HCT116 (cell line): ENCODE results near the gene FRRS1L. TPM values are rescaled to one million over a fixed set of nuclear protein-coding genes. Genes with fewer than 3 reads are reported as not detected.

Source experiments
- ATAC-seq: fragments of 200-7000 bp; cut with Tn5 transposase; 2 replicates; pipeline ENCODE4 v1.9.1; 2020; ENCODE audit warnings: mild to moderate bottlenecking, moderate library complexity
- BruUV-seq: library from RNA; stranded (reverse); fragments of 400-500 nt; replicated peaks from 2 replicates; lab custom pipeline; 2021; lab: Mats Ljungman, UMichigan
- CTCF ChIA-PET: fragments of 300-600 bp; sonication (Branson Sonifier 250); formaldehyde crosslinking; loops from one replicate; lab custom pipeline; 2021; ENCODE audit warnings: antibody characterized with exemption; lab: Charles Lee
- POLR2A ChIA-PET: fragments of 300-600, 350-600 bp; sonication (Branson Sonifier 250); formaldehyde crosslinking; loops from one replicate; lab custom pipeline; 2021; ENCODE audit warnings: antibody characterized with exemption; lab: Charles Lee
- RAD21 ChIA-PET, 2 experiments: fragments of 300-600 bp; sonication (Branson Sonifier 250); formaldehyde crosslinking; loops; one replicate each; lab custom pipeline; 2023; ENCODE audit warnings: low total read pairs in 2 of 2; ENCODE audit not compliant: uncharacterized antibody in 2 of 2, unreplicated experiment in 2 of 2, low non-redundant PET in 1 of 2; lab: Charles Lee
- DNase-seq: peaks from one replicate; pipeline ENCODE4 v3.0.0-alpha.2; 2010; ENCODE audit warnings: low read depth, low spot score
- H2AFZ ChIP-seq: fragments of 200-600 bp; shearing (Covaris generic), sonication (generic); 2 replicates; pipeline ENCODE4 v1.6.1; 2017; ENCODE audit warnings: low read depth, mixed run types, mixed read lengths, antibody characterized with exemption, low read length; ENCODE audit not compliant: poor library complexity, severe bottlenecking
- H3K27ac ChIP-seq: 2 replicates; pipeline ENCODE4 v1.5.1; 2012; ENCODE audit warnings: low read depth, low read length
- H3K27me3 ChIP-seq: fragments of 200-600 bp; sonication (generic); 2 replicates; pipeline ENCODE4 v1.6.1; 2016; ENCODE audit warnings: mixed run types, low read length, mixed read lengths; ENCODE audit not compliant: insufficient read depth
- H3K36me3 ChIP-seq, 2 experiments: fragments of 200-500 bp in 1 of 2; fragments of 200-600 bp in 1 of 2; sonication (Bioruptor generic) in 1 of 2; sonication (generic) in 1 of 2; 2 replicates each; pipeline versions ENCODE4 v1.5.1 to v1.6.1; 2014 to 2016; ENCODE audit warnings: low read length in 2 of 2, inconsistent platforms in 1 of 2, mixed read lengths in 1 of 2, mixed run types in 1 of 2; ENCODE audit not compliant: insufficient read depth in 2 of 2, control insufficient read depth in 1 of 2
- H3K4me1 ChIP-seq, 2 experiments: fragments of 200-600 bp in 1 of 2; sonication (generic) in 1 of 2; 2 replicates each; pipeline versions ENCODE4 v1.5.1 to v1.6.1; 2012 to 2017; ENCODE audit warnings: low read length in 2 of 2, inconsistent platforms in 1 of 2, mild to moderate bottlenecking in 1 of 2, mixed read lengths in 1 of 2, mixed run types in 1 of 2, moderate library complexity in 1 of 2; ENCODE audit not compliant: insufficient read depth in 2 of 2, control insufficient read depth in 1 of 2
- H3K4me2 ChIP-seq: fragments of 200-600 bp; sonication (generic); 2 replicates; pipeline ENCODE4 v1.6.1; 2017; ENCODE audit warnings: mixed run types, low read length, mixed read lengths
- H3K4me3 ChIP-seq, 2 experiments: fragments of 200-600 bp in 1 of 2; sonication (generic) in 1 of 2; replicated peaks in 1 of 2; 2 replicates each; pipeline ENCODE4 v1.5.1; 2011 to 2016; ENCODE audit warnings: low read length in 2 of 2, control low read depth in 1 of 2, low read depth in 1 of 2, mild to moderate bottlenecking in 1 of 2, mixed read lengths in 1 of 2, mixed run types in 1 of 2
- H3K79me2 ChIP-seq: fragments of 200-600 bp; sonication (generic); 2 replicates; pipeline ENCODE4 v1.6.1; 2017; ENCODE audit warnings: mild to moderate bottlenecking, mixed run types, low read length, moderate library complexity, mixed read lengths; ENCODE audit not compliant: insufficient read depth
- H3K9ac ChIP-seq: fragments of 200-600 bp; sonication (generic); 2 replicates; pipeline ENCODE4 v1.6.1; 2016; ENCODE audit warnings: low read length, mixed read lengths
- H3K9me2 ChIP-seq: fragments of 200-600 bp; sonication (generic), shearing (Covaris generic); 2 replicates; pipeline ENCODE4 v1.6.1; 2017; ENCODE audit warnings: mixed run types, mild to moderate bottlenecking, moderate library complexity; ENCODE audit not compliant: insufficient read depth
- H3K9me3 ChIP-seq, 2 experiments: fragments of 200-500 bp in 1 of 2; fragments of 200-600 bp in 1 of 2; sonication (Bioruptor generic) in 1 of 2; sonication (generic) in 1 of 2; 2 replicates each; pipeline ENCODE4 v1.6.1; 2014 to 2017; ENCODE audit warnings: low read length in 2 of 2, mixed read lengths in 2 of 2, inconsistent platforms in 1 of 2, low read depth in 1 of 2, mild to moderate bottlenecking in 1 of 2, mixed run types in 1 of 2, moderate library complexity in 1 of 2; ENCODE audit not compliant: control insufficient read depth in 1 of 2, insufficient read depth in 1 of 2
- H4K20me1 ChIP-seq: fragments of 200-600 bp; sonication (generic), shearing (Covaris generic); 2 replicates; pipeline ENCODE4 v1.6.1; 2017; ENCODE audit warnings: mixed run types, mild to moderate bottlenecking, moderate library complexity; ENCODE audit not compliant: insufficient read depth
- ATF3 ChIP-seq: IDR thresholded peaks from 2 replicates; pipeline ENCODE4 v1.6.1; 2012
- CEBPB ChIP-seq: IDR thresholded peaks from 2 replicates; pipeline ENCODE4 v1.6.1; 2012; ENCODE audit warnings: low read depth
- EGR1 ChIP-seq: IDR thresholded peaks from 2 replicates; pipeline ENCODE4 v1.6.1; 2012; ENCODE audit warnings: low read depth
- ELF1 ChIP-seq: IDR thresholded peaks from 2 replicates; pipeline ENCODE4 v1.6.1; 2012; ENCODE audit warnings: low read depth, borderline replicate concordance
- FOSL1 ChIP-seq: IDR thresholded peaks from 2 replicates; pipeline ENCODE4 v1.6.1; 2012; ENCODE audit warnings: low read depth
- POLR2AphosphoS5 ChIP-seq: IDR thresholded peaks from 2 replicates; pipeline ENCODE4 v1.6.1; 2011; ENCODE audit warnings: mild to moderate bottlenecking, low read depth, low read length, moderate library complexity
- RAD21 ChIP-seq: IDR thresholded peaks from 2 replicates; pipeline ENCODE4 v1.6.1; 2012; ENCODE audit warnings: low read depth, mild to moderate bottlenecking
- SIN3A ChIP-seq: IDR thresholded peaks from 2 replicates; pipeline ENCODE4 v1.6.1; 2012; ENCODE audit warnings: low read depth
- SP1 ChIP-seq: IDR thresholded peaks from 2 replicates; pipeline ENCODE4 v1.6.1; 2012; ENCODE audit warnings: low read depth
- SRF ChIP-seq: IDR thresholded peaks from 2 replicates; pipeline ENCODE4 v1.6.1; 2012; ENCODE audit warnings: low read depth
- YY1 ChIP-seq: IDR thresholded peaks from 2 replicates; pipeline ENCODE4 v1.6.1; 2011; ENCODE audit warnings: low read length, low read depth, moderate library complexity, mild to moderate bottlenecking; ENCODE audit not compliant: insufficient replicate concordance; ENCODE audit errors: extremely low read depth
- ZBTB33 ChIP-seq: IDR thresholded peaks from 2 replicates; pipeline ENCODE4 v1.6.1; 2011; ENCODE audit warnings: mild to moderate bottlenecking, low read length, moderate library complexity; ENCODE audit not compliant: insufficient replicate concordance; ENCODE audit errors: extremely low read depth
- intact Hi-C: fragments of 100-400 bp; cut with micrococcal nuclease; formaldehyde crosslinking; loops from 2 replicates; pipeline ENCODE4 v1.10.0; 2022
- total RNA-seq: library from RNA; stranded (reverse); gene quantifications from one replicate; pipeline ENCODE4 v1.2.1, GENCODE V29; 2021; ENCODE audit not compliant: unreplicated experiment

The FRRS1L gene
- total RNA-seq, 1 experiment from 2014 or later, result not detected

- TF ChIP-seq ATF3 (no peak), FOSL1 (no peak), EGR1 (no peak), CEBPB (no peak), ELF1 (no peak), SP1 (no peak)
- no peak overlapping the region for H3K4me2 ChIP-seq
- RAD21 ChIA-PET, result no interaction called here
- H3K79me2 ChIP-seq, result no peaks in the 10 kb centered on the region
- BruUV-seq, result no TSS peak
- no peaks in the 10 kb centered on the region for H4K20me1 ChIP-seq
- H2AFZ ChIP-seq, result no peak overlapping the region
- no peak overlapping the region for H3K27ac ChIP-seq
- no peaks in the 10 kb centered on the region for H3K27me3 ChIP-seq
- intact Hi-C loops, result no loop called here
- peaks cover 0 to 10% of the 10 kb centered on the region in 2 experiments; a peak in 1 of 4 replicates for H3K4me1 ChIP-seq
- no peaks in the 10 kb centered on the region for H3K9me2 ChIP-seq
- DNase-seq, result no peak
- POLR2A ChIA-PET, result no interaction called here
- no peak for ATAC-seq
- H3K36me3 ChIP-seq, result no peaks in the 10 kb centered on the region
- no peak overlapping the region for H3K4me3 ChIP-seq
- no peaks in the 10 kb centered on the region for H3K9me3 ChIP-seq
- CTCF ChIA-PET, result no interaction called here
- no peak overlapping the region for H3K9ac ChIP-seq
Measured at GRCh38 chr9:109186857-109187520, 19.9 kb upstream of the FRRS1L start.

- H3K36me3 ChIP-seq, result no peaks in the 10 kb centered on the region
- CTCF ChIA-PET, result interaction anchor here (0.7 to 2.1 kb wide), 27 partner anchors 9 to 287 kb away, joined by 3 to 18 read pairs (median 4); partner anchors contain the start of gene EPB41L4B
- peaks cover 0 to 10% of the 10 kb centered on the region in 2 experiments; a peak in 1 of 4 replicates for H3K4me1 ChIP-seq
- H4K20me1 ChIP-seq, result no peaks in the 10 kb centered on the region
- POLR2A ChIA-PET, result interaction anchor here (1.5 kb wide), 1 partner anchor 171 kb away, joined by 3 read pairs; no protein-coding TSS in a partner anchor
- ATAC-seq (peak; percentile 93), DNase-seq (peak; percentile 47)
- no peak overlapping the region for H3K27ac ChIP-seq
- RAD21 ChIA-PET, result interaction anchor here in 1 of 2 experiments (0.6 to 1.0 kb wide), 2 partner anchors 133 to 145 kb away, joined by 3 to 5 read pairs; no protein-coding TSS in a partner anchor
- BruUV-seq, result no TSS peak
- H3K27me3 ChIP-seq, result no peaks in the 10 kb centered on the region
- H3K4me2 ChIP-seq, result no peak overlapping the region; the same call in 1 of the 2 replicates
- H2AFZ ChIP-seq, result peak overlapping the region; percentile 38
- no peaks in the 10 kb centered on the region for H3K9me2 ChIP-seq
- H3K9me3 ChIP-seq, result no peaks in the 10 kb centered on the region
- no peak overlapping the region for H3K9ac ChIP-seq
- H3K79me2 ChIP-seq, result no peaks in the 10 kb centered on the region
- intact Hi-C loops, result loop anchor here (2.0 kb wide), 1 partner anchor 138 kb away; the partner anchor contains the start of gene EPB41L4B
- no peak overlapping the region for H3K4me3 ChIP-seq
- no peak for TF ChIP-seq ELF1
- TF ChIP-seq POLR2AphosphoS5, result no peak
- peak; percentile 43 for TF ChIP-seq RAD21
- TF ChIP-seq FOSL1, result no peak
- no peak for TF ChIP-seq YY1
- TF ChIP-seq ATF3, result no peak
- TF ChIP-seq SRF, result no peak
- no peak for TF ChIP-seq ZBTB33
- no peak for TF ChIP-seq SIN3A
Measured at GRCh38 chr9:109182940-109183798, 16.1 kb upstream of the FRRS1L start.
